Measurements from ENCODE around the gene GALNT1. TPM values are rescaled to one million over a fixed set of nuclear protein-coding genes. Genes with fewer than 3 reads are reported as not detected.

The GALNT1 gene
- total and polyA plus RNA-seq, 10 of the 15 experiments (the other 5 are each of a cell fraction or from before 2014, with no cell fraction given) = 8.0 to 53.7 (median 29.9) TPM

DNA sequence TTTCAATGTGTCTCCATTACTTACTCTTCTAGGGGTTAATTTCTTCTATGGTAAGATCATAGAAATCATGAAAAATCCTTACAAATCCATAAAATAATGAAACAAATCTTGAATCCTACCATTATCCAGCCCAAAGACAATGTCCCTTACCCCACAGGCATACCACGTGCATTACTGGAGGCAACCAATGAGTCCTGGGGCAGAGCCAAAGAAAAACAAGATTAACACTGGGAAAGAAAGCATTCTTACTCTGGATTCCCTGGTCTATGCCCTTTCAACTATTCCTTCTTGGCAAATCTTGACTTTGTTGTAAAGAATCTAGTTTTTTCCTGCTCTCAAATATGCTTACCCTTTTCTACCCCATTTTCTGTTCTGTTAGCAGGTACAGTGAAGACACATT is 3.1 kb upstream of the GALNT1 start (continued):
- no peak for TF ChIP-seq ZBTB4 (CRISPR knock-in tag; IDR thresholded peaks at IDR 0.05)
- TF ChIP-seq NFYB (IDR thresholded peaks at IDR 0.05; ENCODE audit: insufficient read depth, low read depth, low read length) = no peak
- TF ChIP-seq RBBP5 (conservative IDR thresholded peaks at IDR 0.05) = no peak
- no peak for TF ChIP-seq ZNF207 (IDR thresholded peaks at IDR 0.05; ENCODE audit: borderline replicate concordance)
- TF ChIP-seq POLR2A (IDR thresholded peaks at IDR 0.05; ENCODE audit: low read depth, low read length) = no peak
- TF ChIP-seq ZSCAN29 (IDR thresholded peaks at IDR 0.05) = no peak
- TF ChIP-seq, protein P1, sequence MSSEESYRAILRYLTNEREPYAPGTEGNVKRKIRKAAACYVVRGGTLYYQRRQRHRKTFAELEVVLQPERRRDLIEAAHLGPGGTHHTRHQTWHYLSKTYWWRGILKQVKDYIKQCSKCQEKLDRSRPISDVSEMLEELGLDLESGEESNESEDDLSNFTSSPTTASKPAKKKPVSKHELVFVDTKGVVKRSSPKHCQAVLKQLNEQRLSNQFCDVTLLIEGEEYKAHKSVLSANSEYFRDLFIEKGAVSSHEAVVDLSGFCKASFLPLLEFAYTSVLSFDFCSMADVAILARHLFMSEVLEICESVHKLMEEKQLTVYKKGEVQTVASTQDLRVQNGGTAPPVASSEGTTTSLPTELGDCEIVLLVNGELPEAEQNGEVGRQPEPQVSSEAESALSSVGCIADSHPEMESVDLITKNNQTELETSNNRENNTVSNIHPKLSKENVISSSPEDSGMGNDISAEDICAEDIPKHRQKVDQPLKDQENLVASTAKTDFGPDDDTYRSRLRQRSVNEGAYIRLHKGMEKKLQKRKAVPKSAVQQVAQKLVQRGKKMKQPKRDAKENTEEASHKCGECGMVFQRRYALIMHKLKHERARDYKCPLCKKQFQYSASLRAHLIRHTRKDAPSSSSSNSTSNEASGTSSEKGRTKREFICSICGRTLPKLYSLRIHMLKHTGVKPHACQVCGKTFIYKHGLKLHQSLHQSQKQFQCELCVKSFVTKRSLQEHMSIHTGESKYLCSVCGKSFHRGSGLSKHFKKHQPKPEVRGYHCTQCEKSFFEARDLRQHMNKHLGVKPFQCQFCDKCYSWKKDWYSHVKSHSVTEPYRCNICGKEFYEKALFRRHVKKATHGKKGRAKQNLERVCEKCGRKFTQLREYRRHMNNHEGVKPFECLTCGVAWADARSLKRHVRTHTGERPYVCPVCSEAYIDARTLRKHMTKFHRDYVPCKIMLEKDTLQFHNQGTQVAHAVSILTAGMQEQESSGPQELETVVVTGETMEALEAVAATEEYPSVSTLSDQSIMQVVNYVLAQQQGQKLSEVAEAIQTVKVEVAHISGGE (CRISPR knock-in tag; IDR thresholded peaks at IDR 0.05) = no peak
- TF ChIP-seq, protein P2, sequence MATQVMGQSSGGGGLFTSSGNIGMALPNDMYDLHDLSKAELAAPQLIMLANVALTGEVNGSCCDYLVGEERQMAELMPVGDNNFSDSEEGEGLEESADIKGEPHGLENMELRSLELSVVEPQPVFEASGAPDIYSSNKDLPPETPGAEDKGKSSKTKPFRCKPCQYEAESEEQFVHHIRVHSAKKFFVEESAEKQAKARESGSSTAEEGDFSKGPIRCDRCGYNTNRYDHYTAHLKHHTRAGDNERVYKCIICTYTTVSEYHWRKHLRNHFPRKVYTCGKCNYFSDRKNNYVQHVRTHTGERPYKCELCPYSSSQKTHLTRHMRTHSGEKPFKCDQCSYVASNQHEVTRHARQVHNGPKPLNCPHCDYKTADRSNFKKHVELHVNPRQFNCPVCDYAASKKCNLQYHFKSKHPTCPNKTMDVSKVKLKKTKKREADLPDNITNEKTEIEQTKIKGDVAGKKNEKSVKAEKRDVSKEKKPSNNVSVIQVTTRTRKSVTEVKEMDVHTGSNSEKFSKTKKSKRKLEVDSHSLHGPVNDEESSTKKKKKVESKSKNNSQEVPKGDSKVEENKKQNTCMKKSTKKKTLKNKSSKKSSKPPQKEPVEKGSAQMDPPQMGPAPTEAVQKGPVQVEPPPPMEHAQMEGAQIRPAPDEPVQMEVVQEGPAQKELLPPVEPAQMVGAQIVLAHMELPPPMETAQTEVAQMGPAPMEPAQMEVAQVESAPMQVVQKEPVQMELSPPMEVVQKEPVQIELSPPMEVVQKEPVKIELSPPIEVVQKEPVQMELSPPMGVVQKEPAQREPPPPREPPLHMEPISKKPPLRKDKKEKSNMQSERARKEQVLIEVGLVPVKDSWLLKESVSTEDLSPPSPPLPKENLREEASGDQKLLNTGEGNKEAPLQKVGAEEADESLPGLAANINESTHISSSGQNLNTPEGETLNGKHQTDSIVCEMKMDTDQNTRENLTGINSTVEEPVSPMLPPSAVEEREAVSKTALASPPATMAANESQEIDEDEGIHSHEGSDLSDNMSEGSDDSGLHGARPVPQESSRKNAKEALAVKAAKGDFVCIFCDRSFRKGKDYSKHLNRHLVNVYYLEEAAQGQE (IDR thresholded peaks at IDR 0.05; ENCODE audit: low read depth, low read length) = no peak
